ENCODE results near the gene ACSL6.

DNA sequence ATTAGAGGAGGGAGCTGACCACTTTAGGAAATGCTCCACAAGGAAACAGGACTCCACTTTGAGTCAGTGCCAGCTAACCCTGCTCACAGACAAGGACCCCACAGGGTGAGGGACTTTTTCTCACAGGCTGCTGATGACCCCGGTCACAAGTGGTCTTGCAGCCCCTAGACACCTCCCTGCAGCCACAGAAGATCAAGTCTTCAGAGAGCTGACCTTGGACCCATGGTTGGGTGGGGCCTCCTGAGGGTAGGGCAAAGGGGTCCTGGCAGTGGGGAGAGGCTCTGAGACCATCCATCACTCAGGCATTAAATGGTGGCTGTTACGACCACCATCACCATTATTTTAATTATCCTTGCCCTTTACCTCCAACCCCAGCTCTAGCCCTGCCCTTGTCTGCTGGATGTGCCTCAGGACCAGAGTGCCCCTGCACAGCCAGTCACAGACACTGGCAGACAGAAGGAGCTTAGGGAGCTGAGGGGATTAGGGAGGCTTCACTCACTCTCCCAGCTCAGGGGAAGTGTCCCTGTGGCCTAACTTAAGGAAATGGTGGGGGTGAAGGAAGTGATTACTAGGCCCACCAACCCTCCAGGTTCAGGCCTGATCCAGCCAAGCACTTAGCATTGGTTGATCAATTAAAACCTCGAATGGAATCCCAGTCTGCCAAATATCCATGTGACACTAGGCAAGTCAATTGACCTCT lies 1.6 kb downstream of the ACSL6 start:
- TF ChIP-seq, protein P1, sequence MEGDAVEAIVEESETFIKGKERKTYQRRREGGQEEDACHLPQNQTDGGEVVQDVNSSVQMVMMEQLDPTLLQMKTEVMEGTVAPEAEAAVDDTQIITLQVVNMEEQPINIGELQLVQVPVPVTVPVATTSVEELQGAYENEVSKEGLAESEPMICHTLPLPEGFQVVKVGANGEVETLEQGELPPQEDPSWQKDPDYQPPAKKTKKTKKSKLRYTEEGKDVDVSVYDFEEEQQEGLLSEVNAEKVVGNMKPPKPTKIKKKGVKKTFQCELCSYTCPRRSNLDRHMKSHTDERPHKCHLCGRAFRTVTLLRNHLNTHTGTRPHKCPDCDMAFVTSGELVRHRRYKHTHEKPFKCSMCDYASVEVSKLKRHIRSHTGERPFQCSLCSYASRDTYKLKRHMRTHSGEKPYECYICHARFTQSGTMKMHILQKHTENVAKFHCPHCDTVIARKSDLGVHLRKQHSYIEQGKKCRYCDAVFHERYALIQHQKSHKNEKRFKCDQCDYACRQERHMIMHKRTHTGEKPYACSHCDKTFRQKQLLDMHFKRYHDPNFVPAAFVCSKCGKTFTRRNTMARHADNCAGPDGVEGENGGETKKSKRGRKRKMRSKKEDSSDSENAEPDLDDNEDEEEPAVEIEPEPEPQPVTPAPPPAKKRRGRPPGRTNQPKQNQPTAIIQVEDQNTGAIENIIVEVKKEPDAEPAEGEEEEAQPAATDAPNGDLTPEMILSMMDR (IDR thresholded peaks at IDR 0.05) = no peak
- no peak for TF ChIP-seq POLR2A (IDR thresholded peaks at IDR 0.05)

Data from esophagus squamous epithelium (tissue), 4 donors.